GM23338 (cell line): ENCODE data around the gene ESPN. TPM values are rescaled to one million over a fixed set of nuclear protein-coding genes. Genes with fewer than 3 reads are reported as not detected.

ENCODE experiments used
- ATAC-seq: fragments of 200-7000 bp; cut with Tn5 transposase; 3 replicates; pipeline ENCODE4 v1.9.1; 2020
- DNase-seq: peaks from one replicate; pipeline ENCODE4 v3.0.0-alpha.2; 2015; ENCODE audit warnings: low spot score
- H2AFZ ChIP-seq: fragments of 200-600 bp; sonication (generic); 2 replicates; pipeline ENCODE4 v1.8.0; 2016; ENCODE audit warnings: antibody characterized with exemption, mild to moderate bottlenecking, moderate library complexity
- H3F3A ChIP-seq: fragments of 200-600 bp; sonication (generic); replicated peaks from 2 replicates; pipeline ENCODE4 v1.8.0; 2017; ENCODE audit warnings: antibody characterized with exemption, mixed run types, low read depth
- H3K27ac ChIP-seq: fragments of 200-600 bp; sonication (generic); 2 replicates; pipeline ENCODE4 v1.6.1; 2016; ENCODE audit warnings: low read depth
- H3K27me3 ChIP-seq: fragments of 200-600 bp; sonication (generic); 2 replicates; pipeline ENCODE4 v1.8.0; 2016; ENCODE audit warnings: mild to moderate bottlenecking, mixed run types, moderate library complexity; ENCODE audit not compliant: insufficient read depth
- H3K36me3 ChIP-seq: fragments of 200-600 bp; sonication (generic); 2 replicates; pipeline ENCODE4 v1.8.0; 2016; ENCODE audit warnings: mild to moderate bottlenecking; ENCODE audit not compliant: insufficient read depth
- H3K4me1 ChIP-seq: fragments of 200-600 bp; sonication (generic); 2 replicates; pipeline ENCODE4 v1.8.0; 2016; ENCODE audit warnings: mild to moderate bottlenecking, moderate library complexity; ENCODE audit not compliant: insufficient read depth
- H3K4me2 ChIP-seq: fragments of 200-600 bp; sonication (generic); 2 replicates; pipeline ENCODE4 v1.7.1; 2017; ENCODE audit warnings: mixed run types
- H3K4me3 ChIP-seq: fragments of 200-600 bp; sonication (generic); 2 replicates; pipeline ENCODE4 v1.6.1; 2016; ENCODE audit warnings: mixed run types
- H3K79me2 ChIP-seq: fragments of 200-600 bp; sonication (generic); replicated peaks from 2 replicates; pipeline ENCODE4 v1.8.0; 2017; ENCODE audit warnings: mild to moderate bottlenecking; ENCODE audit not compliant: insufficient read depth
- H3K9me2 ChIP-seq: fragments of 200-600 bp; sonication (generic); 2 replicates; pipeline ENCODE4 v1.8.0; 2017; ENCODE audit not compliant: insufficient read depth
- H4K20me1 ChIP-seq: fragments of 200-600 bp; sonication (generic); replicated peaks from 2 replicates; pipeline ENCODE4 v1.8.0; 2017; ENCODE audit warnings: mild to moderate bottlenecking; ENCODE audit not compliant: insufficient read depth
- H3K27ac Mint-ChIP-seq: 2 replicates; pipeline ENCODE4 v1.8.0; 2020; ENCODE audit warnings: inconsistent platforms, mild to moderate bottlenecking, moderate library complexity, mixed read lengths
- H3K27me3 Mint-ChIP-seq: 3 replicates; pipeline ENCODE4 v1.8.0; 2022; ENCODE audit warnings: low read depth, mild to moderate bottlenecking, moderate library complexity, mixed read lengths, inconsistent platforms; ENCODE audit not compliant: insufficient read depth, poor library complexity
- H3K36me3 Mint-ChIP-seq: 3 replicates; pipeline ENCODE4 v1.8.0; 2021; ENCODE audit warnings: low read depth, mild to moderate bottlenecking, inconsistent platforms, moderate library complexity, mixed read lengths
- H3K4me1 Mint-ChIP-seq: 3 replicates; pipeline ENCODE4 v1.8.0; 2020; ENCODE audit warnings: mild to moderate bottlenecking, inconsistent platforms, mixed read lengths
- H3K4me3 Mint-ChIP-seq: 3 replicates; pipeline ENCODE4 v1.8.0; 2021; ENCODE audit warnings: moderate library complexity, mild to moderate bottlenecking, inconsistent platforms, mixed read lengths
- H3K9me3 Mint-ChIP-seq: 3 replicates; pipeline ENCODE4 v1.8.0; 2020; ENCODE audit warnings: moderate library complexity, mild to moderate bottlenecking, inconsistent platforms, mixed read lengths
- CREB1 ChIP-seq: fragments of 250-450 bp; sonication (Bioruptor Pico); IDR thresholded peaks from 2 replicates; pipeline ENCODE4 v1.5.0; 2020; ENCODE audit warnings: low read depth, mild to moderate bottlenecking, moderate library complexity
- JUNB ChIP-seq: IDR thresholded peaks from one replicate; pipeline ENCODE4 v1.6.1; 2016; ENCODE audit warnings: antibody characterized with exemption; ENCODE audit not compliant: unreplicated experiment
- NANOG ChIP-seq: IDR thresholded peaks from 2 replicates; pipeline ENCODE4 v1.6.1; 2016; ENCODE audit warnings: antibody characterized with exemption, borderline replicate concordance
- ZNF114 ChIP-seq: fragments of 250-450 bp; sonication (Bioruptor Pico); IDR thresholded peaks from 2 replicates; pipeline ENCODE4 v1.5.0; 2020; ENCODE audit warnings: mild to moderate bottlenecking, moderate library complexity
- ZNF462 ChIP-seq: fragments of 250-450 bp; sonication (Bioruptor Pico); IDR thresholded peaks from 2 replicates; pipeline ENCODE4 v1.5.0; 2020; ENCODE audit warnings: mild to moderate bottlenecking, moderate library complexity
- polyA plus RNA-seq: library from polyadenylated mRNA; unstranded; fragments of >200 nt; fragmentation: Nextera tagmentation; extraction: Ambion mirVana; gene quantifications from 2 replicates; pipeline ENCODE4 v1.2.1, GENCODE V29; 2016
- total RNA-seq: library from RNA; depleted of rRNA; stranded (reverse); fragments of >200 nt; shearing (Covaris generic); gene quantifications from 2 replicates; pipeline ENCODE4 v1.2.3, GENCODE V29; 2014

Gene ESPN
- total and polyA plus RNA-seq, 2 experiments from 2014 or later, result 12.2 to 13.6 TPM

GRCh38 chr1:6473156-6473555 is 48.6 kb downstream of the ESPN start:
- H3K79me2 ChIP-seq, result no peaks in the 10 kb centered on the region
- DNase-seq (no peak), ATAC-seq (no peak)
- H2AFZ ChIP-seq, result no peak overlapping the region
- Mint-ChIP-seq H3K36me3 (peaks cover 32% of the 10 kb centered on the region), H3K4me3 (no peak overlapping the region), H3K27me3 (peaks cover 12% of the 10 kb centered on the region), H3K27ac (no peak overlapping the region), H3K9me3 (no peaks in the 10 kb centered on the region; the same call in 2 of the 3 replicates), H3K4me1 (peaks cover 35% of the 10 kb centered on the region)
- peaks cover 21% of the 10 kb centered on the region; the same call in 1 of the 2 replicates for H3K4me1 ChIP-seq
- no peaks in the 10 kb centered on the region for H3K9me2 ChIP-seq
- TF ChIP-seq NANOG (no peak), CREB1 (CRISPR knock-in tag) (no peak), JUNB (no peak), ZNF462 (CRISPR knock-in tag) (no peak), ZNF114 (CRISPR knock-in tag) (no peak)
- no peak overlapping the region for H3K4me2 ChIP-seq
- H3K27ac ChIP-seq, result no peak overlapping the region
- no peaks in the 10 kb centered on the region for H3K27me3 ChIP-seq
- no peak overlapping the region for H3K4me3 ChIP-seq
- H3F3A ChIP-seq, result peaks cover 31% of the 10 kb centered on the region; the same call in 1 of the 2 replicates
- no peaks in the 10 kb centered on the region for H3K36me3 ChIP-seq
- H4K20me1 ChIP-seq, result peaks cover 5% of the 10 kb centered on the region
